Measurements from ENCODE around the gene SRSF1.

GRCh38 chr17:57954397-57955182, 52.5 kb downstream of the SRSF1 start:
- TF ChIP-seq CTCF (conservative IDR thresholded peaks at IDR 0.05; ENCODE audit: low read depth, low read length): no peak
- no peak for TF ChIP-seq POLR2A (IDR thresholded peaks at IDR 0.05; ENCODE audit: low read depth, low read length)
- no peak for TF ChIP-seq RCOR1 (IDR thresholded peaks at IDR 0.05; ENCODE audit: insufficient replicate concordance, low read length)
- no peak for TF ChIP-seq MAFK (IDR thresholded peaks at IDR 0.05; ENCODE audit: low read depth, low read length)

All from IMR-90 (cell line).